Skin epidermis (tissue), 12 donors: ENCODE data around the gene PDZD2.

Source experiments
- H3K27ac ChIP-seq, 21 experiments: fragments of 200-600 bp; sonication (generic) in 11 of 21; one replicate each; pipeline ENCODE4 v1.5.0; 2020; ENCODE audit warnings: mild to moderate bottlenecking in 3 of 21, inconsistent platforms in 2 of 21, moderate library complexity in 2 of 21
- H3K4me3 ChIP-seq, 7 experiments: fragments of 200-600 bp; sonication (generic) in 2 of 7; one replicate each; pipeline ENCODE4 v1.5.0; 2020; ENCODE audit warnings: inconsistent platforms in 2 of 7, mild to moderate bottlenecking in 2 of 7, moderate library complexity in 1 of 7

PDZD2 gene

DNA sequence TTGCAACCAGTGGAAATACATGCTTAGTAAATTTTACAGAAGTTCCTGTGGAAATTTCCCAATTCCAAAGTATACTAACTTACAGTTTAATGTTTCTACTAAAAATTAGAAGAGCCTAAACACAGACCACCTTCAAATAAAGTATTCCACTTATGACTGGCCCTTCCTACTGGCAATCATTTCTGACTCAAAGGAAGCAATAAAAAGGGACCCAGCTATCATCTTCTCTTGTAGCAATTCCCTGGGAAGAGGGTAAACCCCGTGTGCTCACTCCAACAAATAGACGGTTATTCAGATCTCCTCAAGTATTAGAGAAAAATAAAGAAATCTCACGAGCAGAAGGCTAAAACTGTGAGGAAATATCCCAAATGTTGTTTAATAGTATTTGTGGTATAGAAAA lies 491.9 kb downstream of the PDZD2 start:
- no peak overlapping the region for H3K4me3 ChIP-seq
- no peak overlapping the region for H3K27ac ChIP-seq

DNA sequence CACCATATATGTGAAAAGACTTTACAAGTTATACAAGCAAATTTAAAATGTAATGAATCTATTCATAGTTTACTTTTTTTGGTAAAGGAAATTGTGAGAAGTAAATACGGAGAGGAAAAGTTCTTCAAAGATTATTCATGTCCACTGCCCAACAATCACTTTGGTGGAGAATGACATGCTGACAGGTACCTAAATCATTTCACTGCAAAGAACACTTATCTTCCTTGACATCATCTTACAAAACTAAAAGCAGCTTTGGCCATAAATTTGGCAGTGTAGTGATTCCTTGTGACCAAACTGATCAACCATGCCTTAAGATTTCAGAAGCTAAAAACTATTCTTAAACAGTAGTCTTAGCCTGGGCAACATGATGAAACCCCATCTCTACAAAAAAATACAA lies 492.7 kb downstream of the PDZD2 start:
- H3K27ac ChIP-seq = no peak overlapping the region
- no peak overlapping the region for H3K4me3 ChIP-seq

DNA sequence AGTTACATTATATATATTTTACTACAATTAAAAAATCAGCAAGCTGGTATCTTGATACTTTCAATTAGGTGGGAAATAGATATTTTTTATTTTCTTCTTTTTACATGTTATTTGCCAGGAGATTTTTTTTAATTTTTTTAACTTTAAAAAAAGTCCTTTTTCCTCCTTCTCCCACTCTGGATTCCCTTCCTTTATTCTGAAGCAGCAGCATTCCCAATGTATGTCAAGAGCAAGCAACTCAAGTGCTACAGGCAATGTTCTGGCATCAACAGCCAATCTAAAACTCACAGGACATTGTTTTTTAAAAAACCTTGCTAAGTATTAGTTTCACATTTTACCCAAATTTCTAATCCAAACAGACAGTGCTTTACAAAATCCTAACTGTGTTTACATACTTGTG lies 493.8 kb downstream of the PDZD2 start:
- H3K4me3 ChIP-seq = no peak overlapping the region
- no peak overlapping the region for H3K27ac ChIP-seq

DNA sequence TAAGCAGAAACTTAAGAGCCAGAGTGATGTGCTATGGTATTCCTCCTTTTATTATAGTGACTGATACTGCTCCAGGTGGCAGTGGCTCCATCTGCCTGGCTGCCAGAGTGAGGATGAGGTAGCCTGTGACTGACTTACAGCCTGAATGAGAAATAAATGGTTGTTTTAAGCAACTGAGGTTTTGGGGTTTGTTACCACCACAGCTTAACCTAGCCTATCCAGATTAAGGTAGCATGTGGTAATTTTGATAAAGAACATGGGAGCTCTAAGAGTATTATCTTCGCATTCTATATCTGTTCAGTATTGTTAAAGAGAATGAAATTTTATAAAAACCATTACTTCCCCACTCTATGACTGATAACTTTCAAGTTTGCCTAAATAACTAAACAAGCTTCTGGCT lies 496.2 kb downstream of the PDZD2 start:
- Histone ChIP-seq H3K27ac (no peak overlapping the region), H3K4me3 (no peak overlapping the region)

DNA sequence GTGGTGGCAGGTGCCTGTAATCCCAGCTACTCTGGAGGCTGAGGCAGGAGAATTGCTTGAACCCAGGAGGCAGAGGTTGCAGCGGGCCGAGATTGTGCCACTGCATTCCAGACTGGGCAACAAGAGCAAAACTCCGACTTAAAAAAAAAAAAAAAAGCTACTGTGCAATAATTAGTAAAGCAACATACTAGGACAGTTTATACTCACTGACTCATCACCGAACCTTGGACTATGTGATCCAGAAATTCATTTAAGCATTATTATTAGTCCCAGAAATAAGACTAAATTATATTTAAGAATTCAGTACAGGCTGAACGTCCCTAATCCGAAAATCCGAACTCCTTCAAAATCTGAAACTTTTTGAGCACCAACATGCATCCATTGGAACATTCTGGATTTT lies 497.4 kb downstream of the PDZD2 start:
- H3K27ac ChIP-seq = no peak overlapping the region

DNA sequence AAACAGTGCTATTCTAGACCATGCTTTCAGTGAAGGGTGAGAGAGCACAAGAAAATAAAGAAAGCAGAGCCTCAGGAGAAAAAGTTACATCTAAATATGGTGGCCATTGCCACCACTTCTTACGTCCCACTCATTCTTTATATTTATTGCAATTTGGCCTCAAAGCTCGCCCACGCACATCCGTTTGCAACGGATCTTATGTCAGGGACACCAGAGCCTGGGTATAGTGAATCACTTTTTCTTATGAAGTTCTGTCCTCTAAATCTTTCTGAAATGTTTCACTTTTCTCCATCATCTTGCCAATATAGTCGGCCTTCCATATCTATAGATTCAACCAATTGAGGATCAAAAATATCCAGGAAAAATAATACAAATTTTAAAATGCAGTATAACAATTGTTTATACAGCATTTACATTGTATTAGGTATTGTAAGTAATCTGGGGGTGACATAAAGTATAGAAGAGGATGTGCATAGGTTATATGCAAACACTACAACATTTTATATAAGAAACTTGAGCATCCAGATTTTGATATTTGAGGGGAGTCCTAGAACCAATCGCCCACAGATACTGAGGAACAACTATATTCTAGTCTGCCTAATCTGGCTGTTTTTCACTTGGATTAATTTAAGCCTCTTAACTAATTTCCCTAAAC lies 500.0 kb downstream of the PDZD2 start:
- Histone ChIP-seq H3K4me3 (no peak overlapping the region), H3K27ac (no peak overlapping the region)

More for the DNA sequence above, 497.4 kb downstream of the PDZD2 start:
- no peak overlapping the region for H3K4me3 ChIP-seq

DNA sequence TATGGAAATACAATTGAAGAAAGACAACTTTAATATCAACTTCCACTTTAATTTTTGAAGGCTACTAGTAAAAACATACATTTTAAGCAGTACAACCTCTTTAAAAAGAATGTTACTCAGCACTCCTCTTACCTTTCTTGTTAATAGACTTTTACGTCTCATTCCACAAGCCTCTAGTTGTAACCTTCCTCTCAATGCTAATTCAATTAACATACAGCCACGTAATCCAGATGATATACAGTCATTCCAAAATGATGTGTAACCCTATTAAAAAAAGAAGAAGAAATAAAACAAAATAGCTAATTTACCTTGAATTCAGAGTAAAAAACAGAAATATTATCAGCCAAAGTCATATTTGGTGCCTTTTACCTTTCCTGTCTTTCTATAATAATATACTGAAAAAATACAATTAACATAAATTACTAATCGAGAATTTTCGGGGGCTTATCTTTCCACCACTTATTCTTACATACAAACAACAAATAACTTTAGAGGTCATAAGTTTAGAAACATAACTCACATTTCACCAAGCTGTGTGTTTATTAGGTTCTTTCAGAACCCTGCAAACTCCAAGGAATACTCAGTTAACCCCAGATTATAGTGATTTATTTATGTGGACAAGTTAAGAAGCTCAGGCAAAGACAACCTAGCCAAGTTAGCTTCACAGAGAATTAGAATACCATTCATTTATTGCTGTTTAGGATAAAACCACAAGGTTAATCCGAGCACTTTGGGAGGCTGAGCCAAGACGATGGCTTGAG lies 504.9 kb downstream of the PDZD2 start:
- no peak overlapping the region for H3K27ac ChIP-seq
- no peak overlapping the region for H3K4me3 ChIP-seq

DNA sequence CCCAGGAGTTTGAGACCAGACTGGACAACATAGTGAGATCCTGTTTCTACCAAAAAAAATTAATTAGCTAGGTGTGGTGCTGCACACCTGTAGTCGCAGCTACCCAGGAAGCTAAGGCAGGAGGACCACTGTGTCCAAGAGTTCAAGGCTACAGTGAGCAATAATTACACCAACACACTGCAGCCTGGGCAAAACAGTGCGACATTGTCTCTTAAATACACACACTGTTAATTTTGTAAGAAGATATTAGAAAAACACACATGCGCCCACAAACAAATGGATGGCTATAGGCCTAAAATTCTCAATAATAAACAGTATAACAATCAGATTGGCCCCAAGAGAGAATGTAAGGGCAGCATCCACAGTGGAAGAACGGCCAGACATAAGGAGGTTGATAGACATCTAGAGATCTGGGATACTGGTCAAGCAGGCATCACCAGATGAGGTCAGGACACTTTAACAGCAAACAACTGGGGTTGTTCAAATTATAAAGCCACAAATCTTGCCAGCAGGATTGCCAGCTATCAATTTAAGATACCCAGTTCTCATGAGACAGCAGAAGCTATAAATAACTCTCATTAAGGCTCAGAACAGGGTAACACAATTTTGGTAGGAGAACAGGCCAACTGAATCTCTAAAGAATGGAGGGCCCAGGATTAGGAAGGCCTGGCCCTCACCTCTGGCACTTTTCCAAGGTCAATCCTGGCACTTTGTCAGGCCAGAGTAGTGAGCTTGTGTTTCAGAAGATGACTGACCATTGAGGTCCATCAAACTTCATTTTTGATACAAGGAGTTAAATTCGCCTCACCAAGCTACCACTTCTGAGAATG lies 505.7 kb downstream of the PDZD2 start:
- no peak overlapping the region for H3K4me3 ChIP-seq
- H3K27ac ChIP-seq = no peak overlapping the region

DNA sequence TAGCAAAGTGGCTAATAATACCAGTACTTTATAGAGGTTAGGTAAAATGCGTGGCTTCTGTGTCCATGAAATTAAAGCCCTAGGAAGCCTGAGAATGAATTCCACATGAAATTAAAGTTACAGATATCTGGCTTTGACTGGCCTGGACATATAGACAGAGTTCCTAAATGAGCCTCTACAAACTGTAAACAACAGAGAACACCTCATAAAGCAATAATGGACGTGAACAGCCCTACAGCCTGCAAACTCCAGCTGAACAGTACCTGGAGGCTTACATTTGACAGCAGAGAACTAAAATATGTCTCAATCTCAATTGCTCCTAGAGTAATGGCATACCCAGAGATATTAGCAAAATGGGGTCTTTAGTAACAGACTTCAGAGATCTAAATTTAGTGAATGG lies 506.4 kb downstream of the PDZD2 start:
- no peak overlapping the region for H3K27ac ChIP-seq

DNA sequence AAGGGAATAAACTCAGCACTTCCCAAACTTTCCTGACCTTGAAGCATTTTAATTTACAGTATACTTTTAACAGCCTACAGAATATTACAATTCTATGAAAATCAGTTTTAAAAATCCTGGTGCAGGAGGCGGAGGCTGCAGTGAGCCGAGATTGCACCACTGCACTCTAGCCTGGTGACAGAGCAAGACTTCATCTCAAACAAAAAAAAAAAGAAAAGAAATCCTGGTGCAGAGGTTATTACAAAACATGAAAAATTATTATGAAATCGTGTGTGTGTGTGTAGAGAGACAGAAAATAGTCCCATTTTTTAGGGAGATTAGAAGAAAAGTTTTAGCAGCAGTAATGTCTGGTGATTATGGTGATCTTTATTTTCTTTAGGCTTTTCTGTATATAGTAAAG lies 508.3 kb downstream of the PDZD2 start:
- no peak overlapping the region for H3K27ac ChIP-seq
- no peak overlapping the region for H3K4me3 ChIP-seq

More for the DNA sequence above, 506.4 kb downstream of the PDZD2 start:
- no peak overlapping the region for H3K4me3 ChIP-seq

DNA sequence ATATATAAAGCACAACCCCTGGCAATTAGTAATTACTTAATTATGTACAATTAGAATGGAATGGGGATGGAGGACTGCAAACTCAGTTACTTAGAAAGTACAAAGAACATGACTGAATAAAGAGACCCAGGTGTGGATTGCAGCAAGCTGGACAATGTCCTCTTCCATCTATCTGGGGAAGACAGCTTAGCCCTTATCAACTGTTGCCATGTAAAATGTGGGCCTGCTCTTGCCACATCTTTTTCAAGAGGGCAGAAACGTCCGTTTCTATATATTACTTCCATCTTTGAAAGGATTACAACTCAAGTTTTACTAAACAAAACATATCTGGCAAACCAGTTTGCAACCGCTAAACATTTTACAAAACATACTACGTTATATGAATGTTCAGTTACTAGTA lies 509.0 kb downstream of the PDZD2 start:
- H3K27ac ChIP-seq = no peak overlapping the region
- no peak overlapping the region for H3K4me3 ChIP-seq

DNA sequence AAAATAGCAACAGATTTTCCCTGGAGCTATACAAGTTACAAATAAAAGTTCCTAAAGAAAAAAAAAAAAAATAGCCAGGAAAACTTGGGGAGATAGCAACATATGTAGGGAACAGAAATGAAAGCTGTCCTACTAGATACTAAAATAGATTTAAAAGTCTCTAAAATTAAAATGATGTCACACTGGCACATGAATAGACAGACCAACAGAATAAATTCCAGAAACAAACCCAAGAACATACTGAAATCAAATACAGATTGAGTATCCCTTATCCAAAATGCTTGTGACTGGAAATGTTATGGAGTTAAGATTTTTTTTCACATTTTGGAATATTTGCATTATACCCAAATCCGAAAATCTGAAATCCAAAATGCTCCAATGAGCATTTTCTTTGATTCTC lies 511.4 kb downstream of the PDZD2 start:
- no peak overlapping the region for H3K27ac ChIP-seq
- no peak overlapping the region for H3K4me3 ChIP-seq

DNA sequence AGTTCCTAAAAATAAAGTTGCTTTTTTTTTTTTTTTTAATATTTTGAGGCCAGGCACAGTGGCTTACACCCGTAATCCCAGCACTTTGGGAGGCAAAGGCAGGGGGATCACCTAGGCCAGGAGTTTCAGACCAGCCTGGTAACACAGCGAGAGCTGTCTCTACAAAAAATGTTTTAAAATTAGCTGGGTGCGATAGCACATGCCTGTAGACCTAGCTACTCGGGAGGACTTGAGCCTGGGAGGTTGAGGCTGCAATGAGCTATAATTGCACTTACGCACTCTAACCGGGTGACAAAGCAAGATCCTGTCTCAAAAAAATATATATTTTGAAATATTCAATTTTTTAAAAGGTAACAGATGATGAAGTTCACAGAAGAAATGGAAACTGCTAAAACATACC lies 512.3 kb downstream of the PDZD2 start:
- H3K27ac ChIP-seq = no peak overlapping the region
- H3K4me3 ChIP-seq = no peak overlapping the region

DNA sequence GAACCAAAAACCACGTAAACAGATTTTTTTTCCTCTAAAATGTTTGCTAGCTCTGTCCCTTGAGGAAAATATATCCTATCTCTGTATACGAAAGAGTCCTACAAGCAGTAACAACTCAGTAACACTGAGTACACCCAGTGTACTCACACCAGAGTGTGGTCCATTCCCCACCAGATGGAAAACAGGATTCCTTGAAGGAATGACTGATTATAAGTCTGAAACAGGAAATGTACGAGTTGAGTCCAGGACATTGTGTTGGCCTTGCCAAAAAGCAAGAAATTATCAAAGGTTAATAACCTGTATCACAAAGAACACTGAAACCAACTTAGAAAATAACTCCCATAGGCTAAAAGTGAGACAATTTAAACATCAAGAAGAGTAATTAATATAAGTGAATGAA lies 514.8 kb downstream of the PDZD2 start:
- no peak overlapping the region for H3K4me3 ChIP-seq
- H3K27ac ChIP-seq = no peak overlapping the region

DNA sequence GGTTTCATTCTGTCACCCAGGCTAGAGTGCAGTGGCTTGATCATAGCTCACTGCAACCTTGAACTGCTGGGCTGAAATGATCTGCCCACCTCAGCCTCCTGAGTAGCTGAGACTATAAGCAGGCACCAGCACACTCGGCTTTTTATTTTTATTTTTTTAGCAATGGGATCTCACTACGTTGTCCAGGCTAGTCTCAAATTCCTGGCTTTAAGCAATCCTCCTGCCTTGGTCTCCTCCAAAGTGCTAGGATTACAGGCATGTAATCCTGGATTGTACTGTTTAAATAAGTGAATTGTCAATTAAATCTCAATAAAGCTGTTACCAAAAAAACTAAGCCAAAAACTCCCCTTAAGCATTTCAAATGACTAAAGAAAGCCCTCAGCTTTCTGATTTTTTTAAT lies 516.3 kb downstream of the PDZD2 start:
- H3K4me3 ChIP-seq = no peak overlapping the region
- no peak overlapping the region for H3K27ac ChIP-seq

DNA sequence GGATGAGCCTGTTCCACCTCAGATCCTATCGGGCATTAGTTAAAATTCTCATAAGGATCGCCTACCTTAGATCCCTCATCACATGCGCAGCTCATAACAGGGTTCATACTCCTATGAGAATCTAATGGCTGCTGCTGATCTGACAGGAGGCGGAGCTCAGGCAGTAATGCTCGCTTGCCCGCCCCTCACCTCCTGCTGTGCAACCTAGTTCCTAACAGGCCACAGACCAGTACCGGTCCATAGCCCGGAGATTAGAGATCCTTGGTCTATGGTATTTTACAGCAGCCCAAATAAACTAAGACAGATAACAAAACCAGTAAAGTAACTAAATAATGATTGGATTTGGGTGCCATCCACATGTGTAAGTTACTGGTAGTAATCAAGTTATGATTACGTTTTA lies 517.7 kb downstream of the PDZD2 start:
- H3K27ac ChIP-seq = no peak overlapping the region
- no peak overlapping the region for H3K4me3 ChIP-seq

DNA sequence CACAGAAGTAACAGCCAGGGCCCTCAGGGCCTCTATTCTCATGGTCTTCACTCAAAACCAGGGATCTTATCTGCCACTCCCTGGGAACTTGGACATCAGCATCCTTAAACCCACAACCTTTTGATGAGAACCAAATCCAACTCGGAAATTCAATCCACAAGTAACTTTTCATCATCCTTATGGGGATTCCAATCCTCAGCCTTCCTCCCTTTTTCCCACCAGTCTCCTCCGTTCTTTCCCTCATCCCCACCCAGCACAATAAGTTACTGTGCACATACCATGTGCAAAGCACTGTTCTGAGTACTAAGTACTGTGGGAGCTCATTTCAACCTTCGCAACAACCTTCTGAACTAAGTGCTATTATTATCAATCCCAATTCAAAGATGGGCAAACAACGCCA lies 518.1 kb downstream of the PDZD2 start:
- no peak overlapping the region for H3K4me3 ChIP-seq
- no peak overlapping the region for H3K27ac ChIP-seq

DNA sequence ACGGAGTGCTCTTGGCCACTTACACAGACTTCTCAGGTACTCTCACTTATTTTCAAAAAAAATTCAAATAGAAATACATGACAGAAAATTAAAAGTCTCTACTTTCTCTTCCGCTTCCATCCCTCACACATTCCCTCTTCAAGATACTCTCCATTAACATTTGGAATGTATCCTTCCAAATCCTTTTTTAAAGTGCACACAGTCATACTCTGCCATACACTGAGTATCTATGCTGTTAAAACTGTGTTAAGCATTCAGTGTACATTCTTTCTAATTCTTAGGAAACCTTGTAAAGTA lies 519.7 kb downstream of the PDZD2 start:
- peak overlapping the region in 1 of 21 experiments; percentile 17 for H3K27ac ChIP-seq
- H3K4me3 ChIP-seq = no peak overlapping the region

DNA sequence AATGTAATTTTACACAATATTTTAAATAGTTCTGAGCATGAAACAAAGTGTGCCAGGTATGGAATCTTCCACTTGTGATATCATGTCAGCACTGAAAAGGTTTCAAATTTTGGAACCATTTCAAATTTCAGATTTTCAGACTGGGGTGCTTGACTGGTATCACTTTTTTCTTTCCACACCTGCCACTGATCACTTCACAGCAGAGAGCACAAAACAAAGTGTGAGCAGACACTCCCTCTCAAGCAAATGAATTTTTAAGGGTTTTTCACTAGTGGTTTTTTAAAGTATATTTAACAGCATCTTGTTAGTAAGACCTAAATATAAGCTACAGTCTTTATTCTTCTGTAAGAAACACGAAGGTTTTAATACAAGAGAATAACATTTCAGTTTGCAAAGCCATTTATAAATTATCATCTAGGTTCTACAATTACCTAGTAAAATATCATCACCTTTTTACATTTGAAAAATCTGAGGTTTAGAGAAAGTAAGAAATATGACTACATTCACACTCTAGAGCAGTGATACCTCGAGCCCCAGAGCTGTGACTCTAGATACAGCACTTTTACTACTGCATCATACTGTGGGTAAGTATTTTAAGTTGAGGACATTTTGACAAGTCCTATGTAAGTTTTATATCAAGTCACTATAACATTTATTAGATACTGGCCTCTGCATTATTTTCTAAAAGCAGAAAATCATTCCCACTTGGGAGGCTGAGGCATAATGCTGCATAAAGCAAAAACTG lies 520.6 kb downstream of the PDZD2 start:
- Histone ChIP-seq H3K27ac (peak overlapping the region in 1 of 21 experiments; percentile 17), H3K4me3 (no peak overlapping the region)

DNA sequence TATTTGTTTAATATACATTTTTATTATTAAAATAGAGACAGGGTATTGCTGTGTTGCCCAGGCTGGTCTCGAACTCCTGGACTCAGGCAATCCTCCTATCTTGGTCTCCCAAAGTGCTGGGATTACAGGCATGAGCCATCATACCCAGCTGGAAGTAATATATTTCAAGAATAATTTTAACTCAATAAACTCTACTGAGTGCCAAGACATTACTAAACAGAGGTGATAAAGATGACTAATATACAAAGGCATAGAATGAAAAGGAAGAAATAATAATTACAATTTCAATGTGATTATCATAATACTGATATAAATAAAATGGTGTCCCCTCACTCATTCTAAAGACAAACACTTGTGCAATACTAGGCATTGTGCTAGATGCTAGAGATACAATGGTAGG lies 521.3 kb downstream of the PDZD2 start:
- Histone ChIP-seq H3K4me3 (no peak overlapping the region), H3K27ac (peak overlapping the region in 1 of 21 experiments; percentile 17)
